HepG2 (cell line): ENCODE measurements around the gene ZNF333. TPM values are rescaled to one million over a fixed set of nuclear protein-coding genes. Genes with fewer than 3 reads are reported as not detected.
"Not testable (repeated sequence)": the region's sequence is repeated elsewhere in the genome, so short reads cannot be mapped to it uniquely, and the experiment has no call there.

ENCODE experiments used
- ATAC-seq: fragments of 200-7000 bp; cut with Tn5 transposase; 3 replicates; pipeline ENCODE4 v1.9.1; 2020; ENCODE audit warnings: mild to moderate bottlenecking, moderate library complexity
- BruUV-seq: library from RNA; stranded (reverse); fragments of 400-500 nt; replicated peaks from 2 replicates; lab custom pipeline; 2021; lab: Mats Ljungman, UMichigan
- CTCF ChIA-PET: fragments of 300-600 bp; formaldehyde crosslinking; extraction: SDS; loops from one replicate; lab custom pipeline; 2021; ENCODE audit warnings: low total read pairs, inconsistent platforms, low intra/inter-chr PET ratio; lab: Yijun Ruan, JAX
- POLR2A ChIA-PET: fragments of 350-600 bp; sonication (Branson Sonifier 250); formaldehyde crosslinking; loops from one replicate; lab custom pipeline; 2020; ENCODE audit warnings: antibody characterized with exemption, inconsistent platforms; lab: Yijun Ruan, JAX
- DNase-seq: peaks from one replicate; pipeline ENCODE4 v3.0.0-alpha.2; 2015; ENCODE audit warnings: low spot score
- FAIRE-seq: peaks from 3 replicates; lab custom pipeline; 2011; peaks lifted over from hg19 to GRCh38; lab: Jason Lieb, UNC
- H2AFZ ChIP-seq: one replicate; pipeline ENCODE4 v1.6.1; 2011; ENCODE audit warnings: low read length, inconsistent platforms
- H3K27ac ChIP-seq: fragments of 300-600 bp; 3 replicates; pipeline ENCODE4 v1.8.0; 2011; ENCODE audit warnings: mixed run types, mild to moderate bottlenecking, mixed read lengths, low read length, inconsistent platforms; ENCODE audit not compliant: insufficient read depth; ENCODE audit errors: extremely low read length
- H3K27me3 ChIP-seq, 2 experiments: fragments of 200-600 bp in 1 of 2; 2 replicates in 1 of 2; 3 replicates in 1 of 2; pipeline versions ENCODE4 v1.6.0 to v1.8.0; 2011; ENCODE audit warnings: low read length in 2 of 2, mild to moderate bottlenecking in 2 of 2, moderate library complexity in 2 of 2, inconsistent platforms in 1 of 2; ENCODE audit not compliant: insufficient read depth in 2 of 2, control insufficient read depth in 1 of 2
- H3K36me3 ChIP-seq, 2 experiments: fragments of 200-600 bp in 1 of 2; replicated peaks in 1 of 2; 2 replicates in 1 of 2; 3 replicates in 1 of 2; pipeline versions ENCODE4 v1.5.1 to v1.8.0; 2011; ENCODE audit warnings: low read length in 2 of 2, inconsistent platforms in 1 of 2; ENCODE audit not compliant: insufficient read depth in 2 of 2, control insufficient read depth in 1 of 2
- H3K4me1 ChIP-seq: 2 replicates; pipeline ENCODE4 v1.5.1; 2012; ENCODE audit warnings: low read length, inconsistent platforms; ENCODE audit not compliant: insufficient read depth
- H3K4me2 ChIP-seq: 2 replicates; pipeline ENCODE4 v1.6.0; 2011; ENCODE audit warnings: low read depth, low read length, inconsistent platforms
- H3K4me3 ChIP-seq, 3 experiments: fragments of 200-600 bp in 1 of 3; sonication (generic), shearing (Covaris generic) in 1 of 3; replicated peaks in 1 of 3; 2 replicates each; pipeline ENCODE4 v1.5.1; 2011 to 2016; ENCODE audit warnings: low read length in 3 of 3, inconsistent platforms in 2 of 3, low read depth in 2 of 3, mild to moderate bottlenecking in 2 of 3, control low read depth in 1 of 3, mixed read lengths in 1 of 3; ENCODE audit not compliant: insufficient read depth in 1 of 3
- H3K79me2 ChIP-seq: one replicate; pipeline ENCODE4 v1.6.1; 2011; ENCODE audit warnings: low read length, inconsistent platforms; ENCODE audit not compliant: insufficient read depth
- H3K9ac ChIP-seq: 2 replicates; pipeline ENCODE4 v1.6.0; 2011; ENCODE audit warnings: mild to moderate bottlenecking, low read depth, low read length, inconsistent platforms; ENCODE audit not compliant: insufficient read depth
- H3K9me3 ChIP-seq: 2 replicates; pipeline ENCODE4 v1.5.1; 2012; ENCODE audit warnings: mild to moderate bottlenecking, low read length
- H4K20me1 ChIP-seq: 2 replicates; pipeline ENCODE4 v1.6.0; 2011; ENCODE audit warnings: inconsistent platforms, mild to moderate bottlenecking, low read length, moderate library complexity; ENCODE audit not compliant: insufficient read depth
- HNRNPK ChIP-seq: fragments of 200-400 bp; formaldehyde crosslinking; IDR thresholded peaks from 2 replicates; pipeline ENCODE4 v1.6.1; 2018; ENCODE audit warnings: low read length, low read depth, moderate library complexity, mild to moderate bottlenecking; ENCODE audit not compliant: poor library complexity, severe bottlenecking
- SIN3B ChIP-seq: fragments of 150-350 bp; IDR thresholded peaks from 2 replicates; pipeline ENCODE4 v1.6.1; 2014; ENCODE audit warnings: low read length
- ZFY ChIP-seq: sonication (generic); formaldehyde crosslinking; IDR thresholded peaks from 2 replicates; pipeline ENCODE4 v1.4.0; 2020; ENCODE audit warnings: missing genetic modification reagents
- ZNF329 ChIP-seq: sonication (generic); formaldehyde crosslinking; IDR thresholded peaks from 2 replicates; pipeline ENCODE4 v1.9.0; 2021; ENCODE audit warnings: low read depth, mild to moderate bottlenecking, missing genetic modification reagents
- WGBS: methylation state at CpG from one replicate; pipeline ENCODE4 v1.1.6; 2017; ENCODE audit warnings: low lambda C conversion rate; 5-methylcytosine and 5-hydroxymethylcytosine counted together
- in situ Hi-C: cut with HindIII; loops from 2 replicates; pipeline ENCODE4 v1.10.0; 2017; ENCODE audit warnings: low pct_unique_long_range_greater_than_20kb; ENCODE audit not compliant: extremely low pct_ligation_motif_present
- intact Hi-C: fragments of 100-400 bp; cut with micrococcal nuclease; formaldehyde crosslinking; loops from one replicate; pipeline ENCODE4 v1.10.0; 2022; ENCODE audit not compliant: unreplicated experiment
- polyA plus RNA-seq, 8 experiments: library from polyadenylated mRNA; depleted of rRNA in 3 of 8; stranded (reverse) in 7 of 8; unstranded in 1 of 8; fragments of >200 nt; fragmentation: Illumina TruSeq in 4 of 8; extraction: Trizol in 4 of 8; gene quantifications; 2 replicates each; pipeline versions ENCODE4 v1.2.1 to v1.2.3, GENCODE V29; 2011 to 2016; ENCODE audit warnings: low read depth in 4 of 8, missing spikeins in 1 of 8, mixed read lengths in 1 of 8; ENCODE audit not compliant: insufficient read depth in 1 of 8
- total RNA-seq, 5 experiments: library from RNA; depleted of rRNA; stranded (reverse); fragments of >200 nt; fragmentation: Illumina TruSeq; extraction: Trizol; gene quantifications; 2 replicates each; pipeline ENCODE4 v1.2.3, GENCODE V29; 2016; ENCODE audit warnings: low read depth in 1 of 5

The ZNF333 gene
- total and polyA plus RNA-seq, 2 of the 13 experiments (the other 11 are each of a cell fraction or from before 2014, with no cell fraction given), result 3.4 to 6.4 TPM

- no peaks in the 10 kb centered on the region for H3K36me3 ChIP-seq
- FAIRE-seq (no peak), ATAC-seq (no peak), DNase-seq (no peak)
- no TSS peak for BruUV-seq
- no peak overlapping the region for H3K4me2 ChIP-seq
- no peaks in the 10 kb centered on the region for H3K9me3 ChIP-seq
- POLR2A ChIA-PET, result no interaction called here
- H3K27ac ChIP-seq, result no peak overlapping the region
- H3K9ac ChIP-seq, result no peak overlapping the region
- no peaks in the 10 kb centered on the region for H4K20me1 ChIP-seq
- TF ChIP-seq ZNF329 (CRISPR knock-in tag) (peak; percentile 87), ZFY (CRISPR knock-in tag) (no peak)
- TF ChIP-seq, all 625 proteins: peak for 1
- CTCF ChIA-PET, result no interaction called here
- H3K4me1 ChIP-seq, result no peaks in the 10 kb centered on the region
- in situ Hi-C loops (no loop called here), intact Hi-C loops (no loop called here)
- no peaks in the 10 kb centered on the region for H3K79me2 ChIP-seq
- 21% methylated on average over 5 of the region's 8 CpGs for WGBS
- H3K4me3 ChIP-seq, result no peak overlapping the region
- 0 out of 5 replicates have a peak, but pooled peaks cover 0 to 5% of the 10 kb centered on the region in 2 experiments for H3K27me3 ChIP-seq
- no peak overlapping the region for H2AFZ ChIP-seq
Observed at GRCh38 chr19:14772467-14772866, 82.6 kb downstream of the ZNF333 start.

GRCh38 chr19:14772995-14773394 is 83.1 kb downstream of the ZNF333 start:
- H2AFZ ChIP-seq, result no peak overlapping the region
- 0 out of 5 replicates have a peak, but pooled peaks cover 0 to 5% of the 10 kb centered on the region in 2 experiments for H3K27me3 ChIP-seq
- H3K36me3 ChIP-seq, result no peaks in the 10 kb centered on the region
- ChIA-PET POLR2A (no interaction called here), CTCF (no interaction called here)
- no TSS peak for BruUV-seq
- in situ Hi-C loops, result no loop called here
- H3K4me2 ChIP-seq, result no peak overlapping the region
- H3K4me1 ChIP-seq, result no peaks in the 10 kb centered on the region
- no peaks in the 10 kb centered on the region for H4K20me1 ChIP-seq
- no peaks in the 10 kb centered on the region for H3K79me2 ChIP-seq
- no peak overlapping the region for H3K4me3 ChIP-seq
- no peak for TF ChIP-seq SIN3B
- peak; percentile 58 for TF ChIP-seq HNRNPK
- TF ChIP-seq, all 625 proteins: peak for 1
- DNase-seq (no peak), ATAC-seq (no peak), FAIRE-seq (no peak)
- 70% methylated on average over 7 of the region's 7 CpGs for WGBS
- Histone ChIP-seq H3K27ac (no peak overlapping the region), H3K9ac (no peak overlapping the region), H3K9me3 (no peaks in the 10 kb centered on the region)
- intact Hi-C loops, result no loop called here

GRCh38 chr19:14773722-14774121 is 83.9 kb downstream of the ZNF333 start:
- H3K4me1 ChIP-seq, intact Hi-C loops, H3K79me2 ChIP-seq, H3K4me3 ChIP-seq, H3K4me2 ChIP-seq, POLR2A ChIA-PET, ATAC-seq, H3K9ac ChIP-seq, H3K27ac ChIP-seq, BruUV-seq, in situ Hi-C loops, DNase-seq, CTCF ChIA-PET, FAIRE-seq, H3K36me3 ChIP-seq, H3K9me3 ChIP-seq, H2AFZ ChIP-seq, H4K20me1 ChIP-seq, H3K27me3 ChIP-seq: not testable (repeated sequence)
- 43% methylated on average over 6 of the region's 9 CpGs for WGBS
